Spleen (tissue), 11 donors: ENCODE results near the gene ARSH. TPM values are rescaled to one million over a fixed set of nuclear protein-coding genes. Genes with fewer than 3 reads are reported as not detected.
"Not testable (repeated sequence)": the region's sequence is repeated elsewhere in the genome, so short reads cannot be mapped to it uniquely, and the experiment has no call there.

Source experiments
- DNase-seq: peaks from one replicate; pipeline ENCODE4 v3.0.0-alpha.2; 2020
- H3K27ac ChIP-seq, 8 donors: fragments of 200-600 bp; sonication (generic) in 7 of 8; 1 replicate in 4 of 8; 2 replicates in 4 of 8; pipeline versions ENCODE4 v1.5.0 to v1.8.0; 2016 to 2021; ENCODE audit warnings: inconsistent platforms in 4 of 8, mild to moderate bottlenecking in 4 of 8, moderate library complexity in 1 of 8
- H3K27me3 ChIP-seq, 7 donors: fragments of 200-600 bp; sonication (generic) in 6 of 7; replicated peaks in 1 of 7; 1 replicate in 4 of 7; 2 replicates in 3 of 7; pipeline versions ENCODE4 v1.5.0 to v1.8.0; 2016 to 2021; ENCODE audit warnings: inconsistent platforms in 3 of 7, mild to moderate bottlenecking in 1 of 7
- H3K36me3 ChIP-seq, 6 donors: fragments of 200-600 bp; sonication (generic) in 5 of 6; 1 replicate in 4 of 6; 2 replicates in 2 of 6; pipeline versions ENCODE4 v1.5.0 to v1.8.0; 2016 to 2021; ENCODE audit warnings: inconsistent platforms in 2 of 6
- H3K4me1 ChIP-seq, 6 donors: fragments of 200-600 bp; sonication (generic) in 5 of 6; 1 replicate in 3 of 6; 2 replicates in 3 of 6; pipeline versions ENCODE4 v1.5.0 to v1.8.0; 2016 to 2021; ENCODE audit warnings: inconsistent platforms in 3 of 6
- H3K4me3 ChIP-seq, 8 donors: fragments of 200-600 bp; sonication (generic) in 7 of 8; 1 replicate in 4 of 8; 2 replicates in 4 of 8; pipeline versions ENCODE4 v1.5.0 to v1.8.0; 2016 to 2021; ENCODE audit warnings: inconsistent platforms in 4 of 8, mild to moderate bottlenecking in 4 of 8, moderate library complexity in 2 of 8
- H3K9me3 ChIP-seq, 8 donors: fragments of 200-600 bp; sonication (generic) in 7 of 8; 1 replicate in 4 of 8; 2 replicates in 4 of 8; pipeline versions ENCODE4 v1.5.0 to v1.8.0; 2016 to 2021; ENCODE audit warnings: inconsistent platforms in 4 of 8
- POLR2A ChIP-seq, 3 donors: fragments of 450-650 bp; IDR thresholded peaks; one replicate each; pipeline ENCODE4 v1.5.1; 2017; ENCODE audit warnings: antibody characterized with exemption in 3 of 3, mild to moderate bottlenecking in 1 of 3
- POLR2AphosphoS5 ChIP-seq, 3 donors: sonication (generic); formaldehyde crosslinking; IDR thresholded peaks; one replicate each; pipeline ENCODE4 v1.5.1; 2017; ENCODE audit warnings: antibody characterized with exemption in 3 of 3
- WGBS, 5 donors: extraction: QIAGEN DNeasy Blood & Tissue Kit in 3 of 5; methylation state at CpG; one replicate each; pipeline versions ENCODE4 v1.1.5 to v1.1.7; 2013 to 2018; 5-methylcytosine and 5-hydroxymethylcytosine counted together
- intact Hi-C: fragments of 100-400 bp; cut with DNase I; formaldehyde crosslinking; loops from one replicate; pipeline ENCODE4 v1.15.0; 2023; ENCODE audit warnings: low total_unique reads
- polyA plus RNA-seq, 3 donors: library from polyadenylated mRNA; stranded (reverse); fragments of 200-250 nt; gene quantifications; one replicate each; pipeline ENCODE4 v1.2.1, GENCODE V29; 2013
- total RNA-seq, 7 donors: library from RNA; depleted of rRNA in 3 of 7; stranded (reverse); fragments of >200 nt in 3 of 7; fragmentation: NEBNext Ultra II Directional in 4 of 7; extraction: Animal tissue kit (Norgen Biotek cat#: 25700) in 4 of 7; gene quantifications; one replicate each; pipeline versions ENCODE4 v1.1.0 to v1.2.1, GENCODE V29; 2016 to 2021
- TF ChIP-seq, protein P1 (sequence below), 11 experiments: fragments of 200-600 bp in 7 of 11; fragments of 450-650 bp in 4 of 11; sonication (generic) in 4 of 11; IDR thresholded peaks in 8 of 11; conservative IDR thresholded peaks in 3 of 11; 1 replicate in 7 of 11; 2 replicates in 4 of 11; pipeline versions ENCODE4 v1.4.0 to v1.8.0; 2016 to 2021; ENCODE audit warnings: antibody characterized with exemption in 11 of 11, inconsistent platforms in 4 of 11, mild to moderate bottlenecking in 1 of 11
- donor health status: healthy with polysubstance abuse.
- donor health status: DM: no; HTN: no; CAD: no; lungs with moderate emphysema.
- donor health status: DM: no; HTN: no; CAD: no.
- donor health status: Bipolar disorder and iron deficiency.
- donor health status: healthy.
- donor health status: DM: no; HTN: no; CAD: no.
- donor health status: DM: yes; HTN: yes; CAD: no.

ARSH gene
- total and polyA plus RNA-seq, 10 donors, result not detected

DNA sequence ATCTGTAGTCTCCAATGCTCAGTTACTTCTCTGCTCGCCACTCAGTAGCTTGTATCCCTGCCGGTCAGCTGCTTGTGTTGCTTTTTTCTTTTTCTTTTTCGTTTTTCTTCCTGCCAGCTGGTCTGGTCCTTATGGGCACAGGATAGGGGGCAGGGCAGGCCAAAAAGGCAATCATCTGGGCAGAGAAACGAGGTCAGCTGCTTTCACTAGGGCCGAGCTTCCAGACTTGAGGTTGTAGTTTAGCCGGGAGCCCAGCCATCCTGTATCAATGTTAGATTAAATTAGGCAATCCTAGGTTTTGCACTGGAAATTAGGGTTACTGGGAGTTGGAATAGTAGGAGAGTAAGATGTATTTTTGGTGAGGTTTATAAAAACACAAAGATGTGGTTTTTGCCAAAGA lies 38.3 kb downstream of the ARSH start:
- WGBS, 5 donors, result 75 to 92% (median 84%) methylated on average over 6 of the region's 6 CpGs
- TF ChIP-seq, protein P1, sequence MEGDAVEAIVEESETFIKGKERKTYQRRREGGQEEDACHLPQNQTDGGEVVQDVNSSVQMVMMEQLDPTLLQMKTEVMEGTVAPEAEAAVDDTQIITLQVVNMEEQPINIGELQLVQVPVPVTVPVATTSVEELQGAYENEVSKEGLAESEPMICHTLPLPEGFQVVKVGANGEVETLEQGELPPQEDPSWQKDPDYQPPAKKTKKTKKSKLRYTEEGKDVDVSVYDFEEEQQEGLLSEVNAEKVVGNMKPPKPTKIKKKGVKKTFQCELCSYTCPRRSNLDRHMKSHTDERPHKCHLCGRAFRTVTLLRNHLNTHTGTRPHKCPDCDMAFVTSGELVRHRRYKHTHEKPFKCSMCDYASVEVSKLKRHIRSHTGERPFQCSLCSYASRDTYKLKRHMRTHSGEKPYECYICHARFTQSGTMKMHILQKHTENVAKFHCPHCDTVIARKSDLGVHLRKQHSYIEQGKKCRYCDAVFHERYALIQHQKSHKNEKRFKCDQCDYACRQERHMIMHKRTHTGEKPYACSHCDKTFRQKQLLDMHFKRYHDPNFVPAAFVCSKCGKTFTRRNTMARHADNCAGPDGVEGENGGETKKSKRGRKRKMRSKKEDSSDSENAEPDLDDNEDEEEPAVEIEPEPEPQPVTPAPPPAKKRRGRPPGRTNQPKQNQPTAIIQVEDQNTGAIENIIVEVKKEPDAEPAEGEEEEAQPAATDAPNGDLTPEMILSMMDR (IDR thresholded peaks at IDR 0.05 in 8 of 11, conservative IDR thresholded peaks at IDR 0.05 in 3 of 11), result no peak
- no peak for TF ChIP-seq POLR2A (IDR thresholded peaks at IDR 0.05)
- TF ChIP-seq POLR2AphosphoS5 (IDR thresholded peaks at IDR 0.05), result no peak
- H3K4me3 ChIP-seq, result no peak overlapping the region
- no peak for DNase-seq
- no peaks in the 10 kb centered on the region for H3K4me1 ChIP-seq
- no peaks in the 10 kb centered on the region for H3K9me3 ChIP-seq
- intact Hi-C loops, result no loop called here
- no peaks in the 10 kb centered on the region for H3K27me3 ChIP-seq
- H3K36me3 ChIP-seq, result no peaks in the 10 kb centered on the region
- H3K27ac ChIP-seq, result no peak overlapping the region

DNA sequence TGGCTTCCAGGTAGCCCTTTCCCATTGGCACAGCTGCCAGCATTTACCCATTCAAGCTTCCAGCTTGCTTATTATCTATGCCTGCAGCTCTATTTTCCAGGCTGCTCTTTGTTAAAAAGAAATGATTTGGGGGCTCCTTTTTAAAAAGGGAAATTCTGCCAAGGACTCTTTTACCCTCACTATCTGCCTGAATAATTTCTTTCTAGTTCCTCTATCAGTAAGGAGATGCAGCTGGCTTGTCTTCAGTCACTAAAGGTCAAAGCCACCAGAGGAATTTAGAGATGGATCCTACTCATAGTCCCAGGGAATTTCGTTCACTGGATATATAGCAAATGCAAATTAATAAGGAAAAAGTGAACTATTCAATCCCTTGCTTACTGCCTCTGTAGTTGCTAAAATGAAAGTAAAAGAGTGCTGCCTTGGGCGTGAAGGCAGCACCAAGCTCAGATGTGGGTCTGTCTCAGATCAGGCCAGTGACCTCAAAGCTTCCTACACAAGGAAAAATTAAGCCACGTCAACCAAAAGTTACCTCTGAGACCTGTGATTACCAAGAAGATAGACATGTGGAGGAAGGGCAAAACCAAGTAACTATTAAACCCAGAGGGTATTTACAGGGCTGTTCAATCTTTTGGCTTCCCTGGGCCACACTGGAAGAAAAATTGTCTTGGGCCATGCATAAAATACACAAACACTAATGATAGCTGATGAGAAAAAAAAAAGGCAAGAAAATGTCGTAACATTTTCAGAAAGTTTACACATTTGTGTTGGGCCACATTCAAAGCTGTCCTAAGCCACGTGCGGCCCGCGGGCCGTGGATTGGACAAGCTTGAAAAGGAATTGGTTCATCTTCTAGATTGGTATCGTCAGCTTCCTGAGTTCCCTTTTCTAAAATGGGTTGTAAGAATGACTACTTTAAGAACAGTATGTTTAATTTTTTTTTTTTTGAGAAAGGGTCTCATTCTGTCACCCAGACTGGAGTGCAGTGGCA lies 40.2 kb downstream of the ARSH start:
- H3K27ac ChIP-seq, result no peak overlapping the region
- no peak overlapping the region for H3K4me3 ChIP-seq
- H3K9me3 ChIP-seq, result no peaks in the 10 kb centered on the region
- no peak for DNase-seq
- H3K4me1 ChIP-seq, result no peaks in the 10 kb centered on the region
- 52 to 76% (median 65%) methylated on average over 10 of the region's 10 CpGs for WGBS, 5 donors
- H3K36me3 ChIP-seq, result no peaks in the 10 kb centered on the region
- no peak for TF ChIP-seq POLR2A (IDR thresholded peaks at IDR 0.05)
- TF ChIP-seq, protein P1 (IDR thresholded peaks at IDR 0.05 in 8 of 11, conservative IDR thresholded peaks at IDR 0.05 in 3 of 11), result no peak
- no peak for TF ChIP-seq POLR2AphosphoS5 (IDR thresholded peaks at IDR 0.05)
- H3K27me3 ChIP-seq, result no peaks in the 10 kb centered on the region
- intact Hi-C loops, result no loop called here

DNA sequence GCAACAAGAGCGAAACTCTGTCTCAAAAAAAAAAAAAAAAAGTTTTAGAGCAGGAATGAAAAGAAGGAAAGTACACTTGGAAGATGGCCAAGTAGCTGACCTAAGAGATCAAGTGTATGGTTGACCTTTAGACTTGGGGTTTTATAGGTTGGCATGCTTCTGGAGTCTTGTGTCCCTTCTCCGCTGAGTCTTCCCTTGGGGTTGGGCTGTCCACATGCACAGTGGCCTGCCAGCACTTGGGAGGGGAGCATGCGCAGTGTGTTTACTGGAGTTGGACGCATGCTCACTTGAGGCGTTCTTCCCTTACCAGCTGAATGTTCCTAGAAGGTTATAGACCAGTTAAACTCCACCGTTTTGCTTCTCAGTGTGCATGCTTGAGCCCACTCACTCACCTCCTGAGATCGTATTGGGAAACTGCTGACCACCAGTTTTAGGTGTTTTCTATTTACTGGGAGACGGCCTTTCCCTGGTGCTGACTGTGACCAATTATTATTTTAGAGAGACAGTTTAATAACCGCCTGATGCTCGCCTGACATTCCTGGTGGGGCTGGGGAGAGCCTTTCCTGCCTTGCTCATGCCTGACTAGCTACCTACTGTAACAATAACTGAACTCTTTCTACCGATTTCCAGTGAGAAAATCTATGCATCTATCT lies 44.3 kb downstream of the ARSH start:
- H3K4me3 ChIP-seq, H3K27ac ChIP-seq, DNase-seq, H3K9me3 ChIP-seq, H3K4me1 ChIP-seq, H3K27me3 ChIP-seq, intact Hi-C loops, H3K36me3 ChIP-seq: not testable (repeated sequence)
- 73 to 93% (median 91%) methylated on average over 3 to 11 of the region's 11 CpGs for WGBS, 5 donors

DNA sequence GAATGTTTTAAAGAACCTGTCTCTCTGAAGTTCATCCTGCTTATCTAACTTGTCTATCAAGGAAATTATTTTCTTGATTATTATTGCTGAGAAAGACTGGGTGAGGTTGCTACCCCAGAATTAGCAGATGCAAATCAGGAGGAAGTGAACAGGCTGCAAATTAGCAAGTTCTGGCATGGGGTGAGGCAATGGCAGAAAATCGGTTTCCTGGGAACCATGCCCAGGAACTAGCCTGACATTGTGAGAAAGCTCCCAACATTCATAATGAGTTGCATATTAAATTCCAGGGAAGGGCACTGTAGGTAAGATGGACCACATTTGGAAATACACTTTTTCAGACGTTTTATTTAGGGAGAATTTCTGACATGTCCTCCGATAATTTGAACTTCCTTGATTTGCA lies 46.5 kb downstream of the ARSH start:
- DNase-seq, result no peak
- no peak overlapping the region for H3K4me3 ChIP-seq
- TF ChIP-seq POLR2A (IDR thresholded peaks at IDR 0.05), result no peak
- TF ChIP-seq POLR2AphosphoS5 (IDR thresholded peaks at IDR 0.05), result no peak
- TF ChIP-seq, protein P1 (IDR thresholded peaks at IDR 0.05 in 8 of 11, conservative IDR thresholded peaks at IDR 0.05 in 3 of 11), result no peak
- peaks cover 0 to 6% (median 0%) of the 10 kb centered on the region in 7 donors for H3K27me3 ChIP-seq
- H3K36me3 ChIP-seq, result no peaks in the 10 kb centered on the region
- H3K4me1 ChIP-seq, result no peaks in the 10 kb centered on the region
- H3K27ac ChIP-seq, result no peak overlapping the region
- intact Hi-C loops, result no loop called here
- H3K9me3 ChIP-seq, result no peaks in the 10 kb centered on the region
- 64 to 84% (median 70%) methylated on average over 3 of the region's 3 CpGs for WGBS, 5 donors
